VCaP (cell line): ENCODE results near the gene MYO1E.

Experiments
- H3K27ac ChIP-seq: fragments of 450-650 bp; 2 replicates; pipeline ENCODE4 v1.5.1; 2017
- TF ChIP-seq, protein P1 (sequence below): fragments of 450-650 bp; conservative IDR thresholded peaks from 2 replicates; pipeline ENCODE4 v1.5.1; 2017; ENCODE audit warnings: mild to moderate bottlenecking, moderate library complexity

MYO1E gene

DNA sequence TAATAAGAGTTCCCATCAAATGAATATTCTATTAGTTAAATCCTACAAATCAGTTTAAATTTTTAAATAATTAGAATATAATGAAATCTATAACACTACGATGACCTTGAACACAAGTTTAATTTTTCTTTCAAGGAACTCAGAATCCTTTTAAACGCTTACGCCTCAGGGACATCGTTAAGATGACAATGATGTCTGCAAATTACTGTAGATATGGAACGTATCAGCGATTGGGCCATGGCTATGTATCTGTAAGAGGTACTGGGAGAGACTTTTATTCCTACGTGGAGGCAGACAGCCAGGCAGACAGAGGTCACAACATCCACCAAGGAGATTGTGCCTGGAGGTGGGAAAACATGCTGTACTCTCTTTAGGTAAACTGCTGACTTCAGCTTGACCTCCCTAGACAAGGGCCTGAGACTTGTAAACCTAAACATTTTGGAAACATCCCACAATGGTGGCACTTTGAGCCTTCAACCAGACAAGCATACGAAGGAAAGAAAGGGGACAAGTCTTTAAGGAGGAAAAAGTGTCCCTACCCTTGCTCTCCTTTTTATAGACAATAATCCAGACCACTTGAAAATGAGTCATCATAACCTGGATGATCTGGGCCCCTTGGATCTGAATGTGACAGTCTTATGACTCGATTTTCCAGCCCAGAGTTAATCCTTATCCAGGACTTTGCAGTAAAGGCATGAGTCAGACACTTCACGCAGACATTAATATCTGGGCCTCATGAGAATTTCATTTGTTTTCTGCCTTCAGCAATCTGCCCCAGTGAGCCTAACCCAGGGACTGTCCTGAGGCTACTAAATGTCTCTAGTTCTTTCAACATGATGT, 172.8 kb downstream of the MYO1E start:
- TF ChIP-seq, protein P1, sequence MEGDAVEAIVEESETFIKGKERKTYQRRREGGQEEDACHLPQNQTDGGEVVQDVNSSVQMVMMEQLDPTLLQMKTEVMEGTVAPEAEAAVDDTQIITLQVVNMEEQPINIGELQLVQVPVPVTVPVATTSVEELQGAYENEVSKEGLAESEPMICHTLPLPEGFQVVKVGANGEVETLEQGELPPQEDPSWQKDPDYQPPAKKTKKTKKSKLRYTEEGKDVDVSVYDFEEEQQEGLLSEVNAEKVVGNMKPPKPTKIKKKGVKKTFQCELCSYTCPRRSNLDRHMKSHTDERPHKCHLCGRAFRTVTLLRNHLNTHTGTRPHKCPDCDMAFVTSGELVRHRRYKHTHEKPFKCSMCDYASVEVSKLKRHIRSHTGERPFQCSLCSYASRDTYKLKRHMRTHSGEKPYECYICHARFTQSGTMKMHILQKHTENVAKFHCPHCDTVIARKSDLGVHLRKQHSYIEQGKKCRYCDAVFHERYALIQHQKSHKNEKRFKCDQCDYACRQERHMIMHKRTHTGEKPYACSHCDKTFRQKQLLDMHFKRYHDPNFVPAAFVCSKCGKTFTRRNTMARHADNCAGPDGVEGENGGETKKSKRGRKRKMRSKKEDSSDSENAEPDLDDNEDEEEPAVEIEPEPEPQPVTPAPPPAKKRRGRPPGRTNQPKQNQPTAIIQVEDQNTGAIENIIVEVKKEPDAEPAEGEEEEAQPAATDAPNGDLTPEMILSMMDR: no peak
- no peak overlapping the region for H3K27ac ChIP-seq

DNA sequence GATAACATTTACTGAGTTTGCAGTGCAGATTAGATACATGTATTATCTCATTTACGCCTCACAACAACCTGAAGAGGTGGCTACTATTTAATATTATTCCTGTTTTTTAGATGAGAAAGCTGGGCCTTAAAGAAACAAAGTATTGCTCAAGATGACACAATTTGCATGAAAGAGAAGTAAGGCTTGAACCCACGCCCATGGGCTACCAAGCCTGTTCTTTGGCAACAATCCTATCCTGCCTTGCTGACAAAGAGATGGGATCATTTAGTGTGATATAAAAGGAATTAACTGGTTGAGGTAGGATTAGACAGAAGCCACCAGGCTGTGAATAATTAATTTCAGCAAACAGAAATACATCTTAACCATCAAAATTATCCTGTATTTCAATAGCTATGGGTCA, 175.2 kb downstream of the MYO1E start:
- no peak overlapping the region for H3K27ac ChIP-seq
- TF ChIP-seq, protein P1: no peak

DNA sequence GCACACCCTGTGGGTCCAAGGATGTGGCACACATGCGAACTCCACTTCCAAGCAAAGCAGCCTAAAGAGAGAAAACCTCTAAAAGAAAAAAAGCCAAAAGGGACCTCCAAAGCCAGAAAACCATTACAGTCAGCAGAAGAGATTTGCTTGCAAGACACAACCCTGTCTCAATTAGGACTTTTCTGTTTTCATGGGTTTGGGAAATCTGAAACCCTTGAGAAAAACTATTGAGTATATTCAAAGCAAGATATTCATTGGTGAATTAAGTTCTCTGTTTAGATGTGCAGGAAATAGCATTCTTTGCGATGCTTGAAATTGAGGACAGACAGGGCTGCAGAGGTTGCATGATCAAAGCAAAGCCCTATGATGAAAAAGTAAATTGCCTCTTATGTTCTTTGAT, 176.3 kb downstream of the MYO1E start:
- no peak overlapping the region for H3K27ac ChIP-seq
- TF ChIP-seq, protein P1: no peak

DNA sequence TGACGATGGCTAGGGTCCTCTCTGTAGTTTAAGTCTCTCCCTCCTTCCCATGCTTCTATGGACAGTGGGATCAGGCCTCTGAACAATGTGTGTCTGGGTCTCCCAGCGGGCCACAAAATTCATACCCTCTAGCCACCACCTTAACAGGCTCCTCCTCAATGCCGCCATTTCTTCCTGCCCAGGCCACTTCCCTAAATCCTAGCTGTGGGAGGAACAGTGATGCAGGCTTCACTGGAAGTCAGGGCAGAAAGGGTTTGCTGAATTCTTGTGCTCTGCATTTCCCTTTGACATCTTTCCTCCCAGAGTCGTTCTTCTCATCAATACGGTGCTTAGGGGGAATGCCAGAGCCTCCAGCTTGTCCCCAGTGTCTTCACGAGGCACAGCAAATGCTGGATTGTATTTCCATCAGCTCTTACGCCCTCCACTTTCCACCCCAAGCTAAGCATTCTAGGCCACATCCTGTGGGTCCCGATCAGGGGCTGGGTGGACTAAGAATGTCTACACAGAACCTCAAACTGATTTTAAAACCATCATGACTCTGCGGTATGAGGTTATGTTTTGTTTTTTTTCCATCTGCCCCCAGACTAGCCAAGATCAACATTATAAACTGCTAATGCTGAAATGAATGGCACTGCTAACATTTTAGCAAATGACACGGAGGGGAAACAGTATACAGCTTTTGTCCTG, 177.9 kb downstream of the MYO1E start:
- no peak overlapping the region for H3K27ac ChIP-seq
- TF ChIP-seq, protein P1: no peak

DNA sequence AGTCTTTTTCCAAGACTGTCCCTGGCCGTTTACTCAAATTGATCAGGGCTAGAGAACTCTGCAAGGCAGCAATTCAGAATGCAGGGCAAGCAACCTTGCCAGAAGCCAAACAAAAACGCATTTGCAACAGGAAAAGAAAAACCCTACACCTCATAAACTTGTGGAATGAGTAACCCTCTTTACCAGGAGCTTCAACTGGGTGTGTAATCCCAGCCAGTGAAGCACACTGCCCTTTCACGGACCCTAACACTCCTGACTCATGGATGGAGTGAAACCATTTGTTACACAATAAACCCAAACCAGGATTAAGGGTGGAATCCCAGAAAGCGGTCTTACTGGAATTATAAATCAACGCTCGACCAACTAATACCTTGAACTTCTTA, 180.8 kb downstream of the MYO1E start:
- no peak overlapping the region for H3K27ac ChIP-seq

DNA sequence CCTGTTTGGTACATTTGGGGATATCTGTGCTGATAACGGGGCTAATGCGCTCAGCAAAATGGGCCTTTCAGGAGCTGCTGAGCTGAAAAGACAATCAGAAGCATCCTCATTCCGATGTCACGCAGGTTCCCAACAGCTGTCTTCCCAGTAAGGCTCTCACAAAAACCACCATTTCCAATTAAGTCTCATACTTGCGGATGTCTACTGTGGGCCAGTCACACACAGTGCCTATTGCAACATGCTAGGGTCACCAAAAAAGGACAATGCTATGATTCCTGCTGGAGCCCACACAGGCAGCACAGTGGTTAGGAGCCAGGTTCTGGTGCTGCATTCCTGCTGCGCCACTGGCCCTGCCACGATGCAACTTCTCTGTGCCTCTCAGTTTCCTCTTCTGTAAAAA, 182.4 kb downstream of the MYO1E start:
- H3K27ac ChIP-seq: no peak overlapping the region
- TF ChIP-seq, protein P1: no peak

More for the DNA sequence above, 180.8 kb downstream of the MYO1E start:
- TF ChIP-seq, protein P1: no peak

DNA sequence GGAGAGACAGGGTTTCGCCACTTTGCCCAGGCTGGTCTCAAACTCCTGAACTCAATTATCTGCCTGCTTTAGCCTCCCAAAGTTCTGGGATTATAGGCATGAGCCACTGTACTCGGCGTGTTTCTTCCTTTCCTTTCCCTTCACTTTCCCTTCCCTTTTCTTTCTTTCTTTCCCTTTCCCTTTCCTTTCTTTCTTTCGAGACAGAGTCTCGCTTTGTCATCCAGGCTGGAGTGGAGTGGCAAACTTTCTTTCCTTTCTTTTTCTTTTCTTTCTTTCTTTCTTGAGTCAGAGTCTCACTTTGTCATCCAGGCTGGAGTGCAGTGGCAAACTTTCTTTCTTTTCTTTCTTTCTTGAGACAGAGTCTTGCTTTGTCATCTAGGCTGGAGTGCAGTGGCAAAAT, 183.4 kb downstream of the MYO1E start:
- TF ChIP-seq, protein P1: no peak
- H3K27ac ChIP-seq: no peak overlapping the region
